PC-3 (cell line): ENCODE measurements around the gene SMIM27.

Source experiments
- EZH2 ChIP-seq: fragments of 300-600 bp; sonication (generic); IDR thresholded peaks from one replicate; pipeline ENCODE4 v1.6.1; 2017; ENCODE audit warnings: antibody characterized with exemption, mild to moderate bottlenecking, low read length; ENCODE audit not compliant: unreplicated experiment
- TF ChIP-seq, protein P1 (sequence below): fragments of 300-600 bp; sonication (generic); conservative IDR thresholded peaks from 2 replicates; pipeline ENCODE4 v1.5.1; 2017; ENCODE audit warnings: antibody characterized with exemption, low read depth, mild to moderate bottlenecking, low read length

DNA sequence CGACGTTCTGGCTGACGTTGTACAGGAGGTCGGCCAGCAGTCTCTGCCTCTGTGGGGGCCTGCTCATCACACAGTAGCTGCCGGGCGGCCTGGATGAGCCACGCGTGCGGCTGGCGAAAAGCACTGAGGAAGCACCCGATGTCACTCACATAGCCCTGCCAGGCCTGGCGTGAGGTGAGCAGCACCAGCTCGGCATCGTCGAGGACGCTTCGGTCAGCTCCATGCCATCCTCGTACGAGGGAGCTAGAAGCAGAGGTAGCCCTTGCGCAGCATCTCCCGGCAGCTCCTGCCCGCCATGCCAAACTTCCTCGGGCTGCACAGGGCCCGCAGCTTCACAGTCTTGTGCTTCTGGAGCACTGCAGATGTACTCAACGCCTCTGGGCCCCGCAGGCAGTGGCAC lies 14.6 kb downstream of the SMIM27 start:
- TF ChIP-seq, protein P1, sequence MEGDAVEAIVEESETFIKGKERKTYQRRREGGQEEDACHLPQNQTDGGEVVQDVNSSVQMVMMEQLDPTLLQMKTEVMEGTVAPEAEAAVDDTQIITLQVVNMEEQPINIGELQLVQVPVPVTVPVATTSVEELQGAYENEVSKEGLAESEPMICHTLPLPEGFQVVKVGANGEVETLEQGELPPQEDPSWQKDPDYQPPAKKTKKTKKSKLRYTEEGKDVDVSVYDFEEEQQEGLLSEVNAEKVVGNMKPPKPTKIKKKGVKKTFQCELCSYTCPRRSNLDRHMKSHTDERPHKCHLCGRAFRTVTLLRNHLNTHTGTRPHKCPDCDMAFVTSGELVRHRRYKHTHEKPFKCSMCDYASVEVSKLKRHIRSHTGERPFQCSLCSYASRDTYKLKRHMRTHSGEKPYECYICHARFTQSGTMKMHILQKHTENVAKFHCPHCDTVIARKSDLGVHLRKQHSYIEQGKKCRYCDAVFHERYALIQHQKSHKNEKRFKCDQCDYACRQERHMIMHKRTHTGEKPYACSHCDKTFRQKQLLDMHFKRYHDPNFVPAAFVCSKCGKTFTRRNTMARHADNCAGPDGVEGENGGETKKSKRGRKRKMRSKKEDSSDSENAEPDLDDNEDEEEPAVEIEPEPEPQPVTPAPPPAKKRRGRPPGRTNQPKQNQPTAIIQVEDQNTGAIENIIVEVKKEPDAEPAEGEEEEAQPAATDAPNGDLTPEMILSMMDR, result no peak
- no peak for TF ChIP-seq EZH2
